Breast epithelium (tissue), 3 donors: Measurements from ENCODE around the gene HEXIM2.

Experiments used
- CTCF ChIP-seq, 3 donors: fragments of 450-650 bp; IDR thresholded peaks; one replicate each; pipeline ENCODE4 v1.5.1; 2016 to 2017; ENCODE audit warnings: antibody characterized with exemption in 3 of 3, mild to moderate bottlenecking in 3 of 3, moderate library complexity in 3 of 3
- POLR2A ChIP-seq: fragments of 450-650 bp; IDR thresholded peaks from one replicate; pipeline ENCODE4 v1.6.1; 2016; ENCODE audit warnings: antibody characterized with exemption, mild to moderate bottlenecking, moderate library complexity

GRCh38 chr17:45128331-45128730, 33.3 kb upstream of the HEXIM2 start:
- TF ChIP-seq CTCF (IDR thresholded peaks at IDR 0.05) = no peak
- TF ChIP-seq POLR2A = no peak
